GM19351 (cell line): ENCODE data around the gene UTP18.
"Not testable (repeated sequence)": the region's sequence is repeated elsewhere in the genome, so short reads cannot be mapped to it uniquely, and the experiment has no call there.

Experiments used
- ATAC-seq: cut with Tn5 transposase; IDR thresholded peaks from one replicate; pipeline ENCODE4 v1.9.1; 2021; ENCODE audit warnings: mild to moderate bottlenecking, moderate library complexity; ENCODE audit not compliant: unreplicated experiment

UTP18 gene

GRCh38 chr17:51258756-51259563 is 1.4 kb upstream of the UTP18 start:
- no peak for ATAC-seq

- ATAC-seq = peak; percentile 78
Observed at GRCh38 chr17:51259564-51260236, 646 bp upstream of the UTP18 start, which contains the start of gene MBTD1. Gene MBTD1 (minus strand): TSS chr17:51260049. CDS start chr17:51225161, 34,888 bp downstream.

- no peak for ATAC-seq
Observed at GRCh38 chr17:51261024-51261963, 948 bp downstream of the UTP18 start.

- no peak for ATAC-seq
Observed at GRCh38 chr17:51263006-51263405, 2.7 kb downstream of the UTP18 start.

GRCh38 chr17:51264466-51264865 is 4.1 kb downstream of the UTP18 start:
- not testable (repeated sequence) for ATAC-seq

GRCh38 chr17:51269991-51270390 is 9.6 kb downstream of the UTP18 start:
- no peak for ATAC-seq

GRCh38 chr17:51270636-51271035 is 10.3 kb downstream of the UTP18 start:
- ATAC-seq = no peak

GRCh38 chr17:51272812-51273211 is 12.5 kb downstream of the UTP18 start:
- no peak for ATAC-seq

GRCh38 chr17:51275381-51275780 is 15.0 kb downstream of the UTP18 start:
- no peak for ATAC-seq

GRCh38 chr17:51279183-51279582 is 18.8 kb downstream of the UTP18 start:
- ATAC-seq = no peak

- ATAC-seq = no peak
Observed at GRCh38 chr17:51287412-51287811, 27.1 kb downstream of the UTP18 start.

GRCh38 chr17:51289696-51290111 is 29.4 kb downstream of the UTP18 start:
- no peak for ATAC-seq

GRCh38 chr17:51294338-51294737 is 34.0 kb downstream of the UTP18 start:
- ATAC-seq = not testable (repeated sequence)

- no peak for ATAC-seq
Observed at GRCh38 chr17:51298508-51299371, 38.4 kb downstream of the UTP18 start.

- no peak for ATAC-seq
Observed at GRCh38 chr17:51299859-51300258, 39.5 kb downstream of the UTP18 start.

GRCh38 chr17:51305182-51305581 is 44.8 kb downstream of the UTP18 start:
- no peak for ATAC-seq

GRCh38 chr17:51312003-51312402 is 51.7 kb downstream of the UTP18 start:
- ATAC-seq = not testable (repeated sequence)

GRCh38 chr17:51319186-51319585 is 58.8 kb downstream of the UTP18 start:
- ATAC-seq = no peak

- ATAC-seq = peak; percentile 88
Observed at GRCh38 chr17:51322390-51323029, 62.2 kb downstream of the UTP18 start.

GRCh38 chr17:51325471-51325870 is 65.1 kb downstream of the UTP18 start:
- ATAC-seq = no peak
